ENCODE results near the gene GOPC. TPM values are rescaled to one million over a fixed set of nuclear protein-coding genes. Genes with fewer than 3 reads are reported as not detected.

Gene GOPC
- total and polyA plus RNA-seq, 2 of the 4 experiments (the other 2 are of a cell fraction) = 23.4 to 23.8 TPM

DNA sequence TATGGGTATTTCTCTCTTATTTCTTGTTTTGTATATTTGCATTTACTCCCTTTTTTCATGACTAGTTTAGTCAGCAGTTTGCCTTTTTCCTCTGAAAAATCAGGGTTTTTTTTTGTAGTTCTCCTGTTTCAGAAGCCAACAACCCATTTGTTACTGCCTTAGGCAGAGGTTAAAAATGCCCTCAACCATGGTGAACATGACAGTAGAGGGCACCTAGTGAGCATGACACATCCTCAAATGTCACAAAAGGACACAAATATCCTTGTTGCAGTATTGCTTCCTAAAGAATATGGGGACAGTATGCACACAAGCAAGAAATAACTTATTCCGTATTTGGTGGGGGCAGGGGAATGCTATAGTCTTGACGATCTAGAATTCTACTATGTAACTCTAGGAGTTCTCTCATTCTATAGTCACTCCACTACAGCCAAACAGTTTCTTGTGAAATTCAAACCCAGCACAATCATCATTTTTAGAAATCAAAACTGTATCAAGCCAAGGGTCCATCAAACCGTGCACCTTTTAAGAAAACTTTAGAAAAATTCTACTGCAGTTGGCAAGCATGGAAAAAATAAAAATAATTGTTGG, 47.0 kb downstream of the GOPC start (continued):
- TF ChIP-seq, protein P1, sequence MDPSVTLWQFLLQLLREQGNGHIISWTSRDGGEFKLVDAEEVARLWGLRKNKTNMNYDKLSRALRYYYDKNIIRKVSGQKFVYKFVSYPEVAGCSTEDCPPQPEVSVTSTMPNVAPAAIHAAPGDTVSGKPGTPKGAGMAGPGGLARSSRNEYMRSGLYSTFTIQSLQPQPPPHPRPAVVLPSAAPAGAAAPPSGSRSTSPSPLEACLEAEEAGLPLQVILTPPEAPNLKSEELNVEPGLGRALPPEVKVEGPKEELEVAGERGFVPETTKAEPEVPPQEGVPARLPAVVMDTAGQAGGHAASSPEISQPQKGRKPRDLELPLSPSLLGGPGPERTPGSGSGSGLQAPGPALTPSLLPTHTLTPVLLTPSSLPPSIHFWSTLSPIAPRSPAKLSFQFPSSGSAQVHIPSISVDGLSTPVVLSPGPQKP (IDR thresholded peaks at IDR 0.05; ENCODE audit: borderline replicate concordance, low read depth, low read length) = no peak

DNA sequence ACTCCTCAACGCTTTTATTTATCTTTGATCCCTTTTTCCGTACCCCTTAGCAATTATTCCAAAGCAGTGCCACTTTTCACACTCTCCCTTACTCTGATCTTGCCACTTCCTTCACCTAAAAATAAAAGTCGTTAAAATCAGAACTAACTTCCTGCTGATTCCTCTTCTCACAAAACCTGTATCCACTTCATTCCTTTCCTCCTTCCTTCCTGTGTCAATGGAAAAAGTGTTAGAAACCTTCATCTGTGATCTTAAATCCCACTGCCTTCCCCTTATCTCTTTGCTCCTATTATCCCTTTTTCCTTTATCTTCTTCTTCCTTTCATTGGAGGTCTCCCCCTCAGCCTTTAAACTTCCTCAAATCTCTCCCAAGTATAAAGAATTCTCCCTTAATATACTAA, 49.2 kb downstream of the GOPC start:
- in situ Hi-C loops (cut with MboI; ENCODE audit: low sequenced_read_pairs) (loop anchor here (5.0 kb wide), 1 partner anchor 106 kb away; no protein-coding TSS in a partner anchor), dilution Hi-C loops (cut with HindIII; ENCODE audit: low sequenced_read_pairs, unreplicated experiment) (no loop called here), intact Hi-C loops (cut with micrococcal nuclease) (no loop called here)
- no peak overlapping the region for H2BK120ac ChIP-seq (ENCODE audit: low read depth, low read length)
- H3K9me3 ChIP-seq (ENCODE audit: control insufficient read depth, insufficient read depth, low read length) = no peaks in the 10 kb centered on the region
- H3K4me3 ChIP-seq (ENCODE audit: insufficient read depth, low read depth, low read length) = no peak overlapping the region
- H2AK9ac ChIP-seq (replicated peaks; ENCODE audit: low read depth, low read length, poor library complexity) = no peak overlapping the region
- POLR2A ChIA-PET (ENCODE audit: unreplicated experiment) = no interaction called here
- H3K14ac ChIP-seq (replicated peaks; ENCODE audit: low read depth, low read length) = no peak overlapping the region
- CTCF ChIA-PET = no interaction called here
- no peak overlapping the region for H3K23ac ChIP-seq (ENCODE audit: low read depth, low read length)
- no peak for ATAC-seq (ENCODE audit: low read depth)
- peaks cover 4% of the 10 kb centered on the region; the same call in 1 of the 2 replicates for H4K20me1 ChIP-seq (ENCODE audit: insufficient read depth, low read length)
- H3K27me3 ChIP-seq (ENCODE audit: control insufficient read depth, insufficient read depth, low read length) = no peaks in the 10 kb centered on the region
- BruUV-seq (replicated peaks) = no TSS peak
- no peak overlapping the region for H3K4ac ChIP-seq (ENCODE audit: low read depth, low read length)
- no peak overlapping the region for H3K27ac ChIP-seq (ENCODE audit: insufficient read depth, low read length)
- H2BK20ac ChIP-seq (ENCODE audit: low read depth, low read length) = no peak overlapping the region
- H4K8ac ChIP-seq (ENCODE audit: low read depth in 2 of 2, low read length in 2 of 2) = no peak overlapping the region
- H3K4me1 ChIP-seq (ENCODE audit: control insufficient read depth, insufficient read depth, low read length) = peaks cover 15% of the 10 kb centered on the region
- H2BK5ac ChIP-seq (ENCODE audit: low read depth, low read length, poor library complexity, severe bottlenecking) = peak overlapping the region; percentile 27
- no peak overlapping the region for H2BK15ac ChIP-seq (ENCODE audit: low read depth, low read length)
- WGBS, 2 experiments (ENCODE audit: extremely low coverage in 2 of 2, insufficient read length in 1 of 2) = 61% methylated on average over 3 of the region's 3 CpGs; no CpG with 5 or more reads in 1 of the 2 experiments
- peaks cover 0 to 21% of the 10 kb centered on the region in 2 experiments; a peak in 2 of 4 replicates for H3K79me1 ChIP-seq (ENCODE audit: low read depth in 1 of 2, low read length in 2 of 2)
- no peaks in the 10 kb centered on the region; the same call in 1 of the 2 replicates for H3K36me3 ChIP-seq (ENCODE audit: control insufficient read depth, insufficient read depth, low read length)
- no peak overlapping the region for H3K9ac ChIP-seq (ENCODE audit: low read depth, low read length)
- DNase-seq = no peak
- peaks cover 4% of the 10 kb centered on the region for H3K9me1 ChIP-seq (ENCODE audit: insufficient read depth, low read length)
- no peak overlapping the region for H3K56ac ChIP-seq (ENCODE audit: extremely low read depth, insufficient read depth, low read length)
- no peak overlapping the region for H3K4me2 ChIP-seq (ENCODE audit: low read depth, low read length)
- no peak overlapping the region for H4K91ac ChIP-seq (ENCODE audit: insufficient read depth, low read depth, low read length)
- H2AFZ ChIP-seq (replicated peaks; ENCODE audit: low read length, poor library complexity) = no peak overlapping the region
- H3K18ac ChIP-seq (ENCODE audit: low read depth, low read length) = no peak overlapping the region; the same call in 1 of the 2 replicates
- H2AK5ac ChIP-seq (ENCODE audit: low read depth, low read length) = no peak overlapping the region
- H4K5ac ChIP-seq (ENCODE audit: low read depth, low read length) = no peak overlapping the region
- TF ChIP-seq NFE2L2 (IDR thresholded peaks at IDR 0.05; ENCODE audit: low read depth, low read length) (no peak), MAZ (IDR thresholded peaks at IDR 0.05; ENCODE audit: borderline replicate concordance, low read depth, low read length) (no peak), SMC3 (IDR thresholded peaks at IDR 0.05; ENCODE audit: low read depth, low read length) (no peak), BHLHE40 (IDR thresholded peaks at IDR 0.05; ENCODE audit: low read depth, low read length) (no peak), POLR2A (IDR thresholded peaks at IDR 0.05; ENCODE audit: low read depth, low read length) (no peak), RCOR1 (IDR thresholded peaks at IDR 0.05; ENCODE audit: insufficient replicate concordance, low read length) (no peak), CHD1 (IDR thresholded peaks at IDR 0.05; ENCODE audit: low read depth, low read length) (no peak), FOS (IDR thresholded peaks at IDR 0.05; ENCODE audit: low read depth, low read length) (no peak), RFX5 (IDR thresholded peaks at IDR 0.05; ENCODE audit: low read depth, low read length) (no peak)
- TF ChIP-seq, protein P2, sequence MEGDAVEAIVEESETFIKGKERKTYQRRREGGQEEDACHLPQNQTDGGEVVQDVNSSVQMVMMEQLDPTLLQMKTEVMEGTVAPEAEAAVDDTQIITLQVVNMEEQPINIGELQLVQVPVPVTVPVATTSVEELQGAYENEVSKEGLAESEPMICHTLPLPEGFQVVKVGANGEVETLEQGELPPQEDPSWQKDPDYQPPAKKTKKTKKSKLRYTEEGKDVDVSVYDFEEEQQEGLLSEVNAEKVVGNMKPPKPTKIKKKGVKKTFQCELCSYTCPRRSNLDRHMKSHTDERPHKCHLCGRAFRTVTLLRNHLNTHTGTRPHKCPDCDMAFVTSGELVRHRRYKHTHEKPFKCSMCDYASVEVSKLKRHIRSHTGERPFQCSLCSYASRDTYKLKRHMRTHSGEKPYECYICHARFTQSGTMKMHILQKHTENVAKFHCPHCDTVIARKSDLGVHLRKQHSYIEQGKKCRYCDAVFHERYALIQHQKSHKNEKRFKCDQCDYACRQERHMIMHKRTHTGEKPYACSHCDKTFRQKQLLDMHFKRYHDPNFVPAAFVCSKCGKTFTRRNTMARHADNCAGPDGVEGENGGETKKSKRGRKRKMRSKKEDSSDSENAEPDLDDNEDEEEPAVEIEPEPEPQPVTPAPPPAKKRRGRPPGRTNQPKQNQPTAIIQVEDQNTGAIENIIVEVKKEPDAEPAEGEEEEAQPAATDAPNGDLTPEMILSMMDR (conservative IDR thresholded peaks at IDR 0.05; ENCODE audit: low read depth, low read length) = no peak
- TF ChIP-seq, protein P3, sequence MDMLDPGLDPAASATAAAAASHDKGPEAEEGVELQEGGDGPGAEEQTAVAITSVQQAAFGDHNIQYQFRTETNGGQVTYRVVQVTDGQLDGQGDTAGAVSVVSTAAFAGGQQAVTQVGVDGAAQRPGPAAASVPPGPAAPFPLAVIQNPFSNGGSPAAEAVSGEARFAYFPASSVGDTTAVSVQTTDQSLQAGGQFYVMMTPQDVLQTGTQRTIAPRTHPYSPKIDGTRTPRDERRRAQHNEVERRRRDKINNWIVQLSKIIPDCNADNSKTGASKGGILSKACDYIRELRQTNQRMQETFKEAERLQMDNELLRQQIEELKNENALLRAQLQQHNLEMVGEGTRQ (IDR thresholded peaks at IDR 0.05; ENCODE audit: low read depth, low read length) = no peak
